T-helper 2 cell treated with Interferon-gamma antibody and Interleukin-4, amounts not matched to agents 5 μg/mL and 100 μg/mL, for 36 hours (primary cell): ENCODE results near the gene SDK2.

Experiments used
- DNase-seq: peaks from one replicate; pipeline ENCODE4 v3.0.0; 2021; ENCODE audit warnings: low spot score
- H3K27ac Mint-ChIP-seq: one replicate; pipeline ENCODE4 v1.8.0; 2021; ENCODE audit warnings: mild to moderate bottlenecking, mixed read lengths
- H3K27me3 Mint-ChIP-seq: one replicate; pipeline ENCODE4 v1.8.0; 2021; ENCODE audit warnings: low read depth, mixed read lengths
- H3K36me3 Mint-ChIP-seq: one replicate; pipeline ENCODE4 v1.8.0; 2021; ENCODE audit warnings: low read depth, mixed read lengths
- H3K4me1 Mint-ChIP-seq: one replicate; pipeline ENCODE4 v1.8.0; 2021; ENCODE audit warnings: low read depth, mixed read lengths
- H3K4me3 Mint-ChIP-seq: one replicate; pipeline ENCODE4 v1.8.0; 2022; ENCODE audit warnings: mild to moderate bottlenecking, moderate library complexity, mixed read lengths
- H3K9me3 Mint-ChIP-seq: one replicate; pipeline ENCODE4 v1.8.0; 2021; ENCODE audit warnings: mixed read lengths

Gene SDK2

DNA sequence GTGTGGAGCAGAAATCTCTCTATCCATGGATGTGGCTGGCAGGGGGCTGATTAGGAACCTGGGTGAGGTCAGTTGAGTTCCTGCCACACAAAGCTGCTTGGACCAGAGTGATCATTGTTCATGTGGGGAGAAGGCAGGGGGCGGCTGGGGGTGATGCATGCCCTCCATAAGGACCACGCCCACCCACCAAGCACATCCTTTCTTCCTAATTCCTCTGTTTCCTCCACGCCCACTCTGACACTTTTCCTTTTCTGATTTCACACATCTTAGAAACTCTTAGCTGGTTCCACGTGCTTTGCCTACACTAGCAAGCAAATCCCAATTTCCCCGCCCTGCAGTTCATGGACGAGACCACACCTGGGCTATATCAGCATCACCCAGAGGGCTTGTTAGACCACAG, 108.5 kb downstream of the SDK2 start:
- no peaks in the 10 kb centered on the region for H3K36me3 Mint-ChIP-seq
- no peaks in the 10 kb centered on the region for H3K9me3 Mint-ChIP-seq
- H3K27me3 Mint-ChIP-seq, result no peaks in the 10 kb centered on the region
- no peaks in the 10 kb centered on the region for H3K4me1 Mint-ChIP-seq
- DNase-seq, result no peak
- no peak overlapping the region for H3K4me3 Mint-ChIP-seq
- H3K27ac Mint-ChIP-seq, result no peak overlapping the region

- Mint-ChIP-seq H3K36me3 (no peaks in the 10 kb centered on the region), H3K4me3 (no peak overlapping the region), H3K27me3 (no peaks in the 10 kb centered on the region), H3K27ac (no peak overlapping the region), H3K9me3 (no peaks in the 10 kb centered on the region), H3K4me1 (no peaks in the 10 kb centered on the region)
- no peak for DNase-seq
Observed at GRCh38 chr17:73534209-73534909, 109.9 kb downstream of the SDK2 start.

DNA sequence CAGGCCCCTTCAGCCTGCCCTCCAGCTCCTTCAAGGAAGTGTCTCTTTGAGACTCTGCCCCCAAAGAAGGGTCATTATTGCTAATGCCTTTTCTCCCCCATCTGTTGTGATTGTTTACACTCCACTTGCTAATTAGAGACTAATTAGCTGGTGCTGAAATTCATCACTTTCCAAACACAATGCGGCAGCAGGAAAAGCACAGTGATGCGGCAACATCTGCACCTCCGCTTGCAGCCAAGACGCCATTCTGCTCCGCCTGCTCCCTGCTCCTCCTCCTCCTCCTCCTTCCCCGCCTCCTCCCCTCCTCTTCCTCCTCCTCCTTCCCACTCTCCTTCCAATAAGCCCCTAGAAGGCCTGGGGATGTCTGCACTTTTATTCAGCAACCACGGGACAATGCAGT, 110.5 kb downstream of the SDK2 start:
- no peak overlapping the region for H3K27ac Mint-ChIP-seq
- no peak for DNase-seq
- no peaks in the 10 kb centered on the region for H3K9me3 Mint-ChIP-seq
- H3K27me3 Mint-ChIP-seq, result no peaks in the 10 kb centered on the region
- H3K4me3 Mint-ChIP-seq, result no peak overlapping the region
- H3K4me1 Mint-ChIP-seq, result no peaks in the 10 kb centered on the region
- no peaks in the 10 kb centered on the region for H3K36me3 Mint-ChIP-seq

GRCh38 chr17:73533127-73533526, 111.1 kb downstream of the SDK2 start:
- Mint-ChIP-seq H3K27me3 (no peaks in the 10 kb centered on the region), H3K4me3 (no peak overlapping the region), H3K27ac (no peak overlapping the region), H3K4me1 (no peaks in the 10 kb centered on the region), H3K36me3 (no peaks in the 10 kb centered on the region), H3K9me3 (no peaks in the 10 kb centered on the region)
- DNase-seq, result no peak

DNA sequence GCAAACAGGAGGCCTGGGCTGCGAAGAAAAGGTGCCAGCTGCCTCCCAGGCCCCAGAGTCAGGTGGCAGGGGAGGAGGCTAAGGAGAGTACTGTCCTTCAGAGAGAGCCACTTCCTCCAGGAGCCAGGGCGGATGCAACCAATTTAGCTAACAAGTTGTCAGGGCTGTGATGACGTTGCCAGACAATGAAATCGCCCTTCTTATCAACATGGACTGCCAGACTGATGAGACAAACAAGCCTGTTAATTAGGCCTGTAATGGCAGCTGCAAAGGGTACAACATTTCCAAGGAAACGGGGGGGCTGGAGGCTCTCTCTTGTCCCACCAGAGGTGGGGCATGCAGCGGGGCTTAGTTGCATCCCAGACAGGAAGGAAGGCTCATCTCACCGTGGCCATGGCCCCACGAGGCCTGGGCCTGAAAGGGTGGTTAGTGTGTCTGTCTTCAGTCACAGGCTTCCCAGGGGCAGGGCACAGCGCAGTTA, 111.8 kb downstream of the SDK2 start:
- Mint-ChIP-seq H3K27ac (no peak overlapping the region), H3K27me3 (no peaks in the 10 kb centered on the region), H3K36me3 (no peaks in the 10 kb centered on the region), H3K4me3 (no peak overlapping the region), H3K9me3 (no peaks in the 10 kb centered on the region), H3K4me1 (no peaks in the 10 kb centered on the region)
- no peak for DNase-seq

DNA sequence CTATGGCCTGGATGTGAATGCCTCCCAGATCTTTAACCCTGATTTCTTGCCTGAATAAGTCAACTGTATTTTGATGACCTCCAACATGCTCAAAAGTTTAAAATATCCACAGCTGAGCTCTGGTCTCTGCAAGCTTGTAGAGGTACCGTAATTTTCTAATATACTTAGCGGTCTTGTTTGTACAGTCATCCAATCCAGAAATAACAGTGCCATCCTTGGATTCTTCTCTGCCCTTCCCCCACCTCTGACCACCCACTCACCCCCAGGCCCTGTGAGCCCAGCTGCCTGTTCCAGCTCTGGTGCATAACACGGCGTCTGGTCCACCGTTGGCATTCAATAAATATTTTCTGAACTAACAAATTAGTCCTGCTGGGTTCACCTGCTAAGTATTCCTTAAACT, 113.1 kb downstream of the SDK2 start:
- no peak overlapping the region for H3K27ac Mint-ChIP-seq
- no peaks in the 10 kb centered on the region for H3K36me3 Mint-ChIP-seq
- no peaks in the 10 kb centered on the region for H3K27me3 Mint-ChIP-seq
- no peak for DNase-seq
- H3K4me3 Mint-ChIP-seq, result no peak overlapping the region
- no peaks in the 10 kb centered on the region for H3K4me1 Mint-ChIP-seq
- H3K9me3 Mint-ChIP-seq, result no peaks in the 10 kb centered on the region

DNA sequence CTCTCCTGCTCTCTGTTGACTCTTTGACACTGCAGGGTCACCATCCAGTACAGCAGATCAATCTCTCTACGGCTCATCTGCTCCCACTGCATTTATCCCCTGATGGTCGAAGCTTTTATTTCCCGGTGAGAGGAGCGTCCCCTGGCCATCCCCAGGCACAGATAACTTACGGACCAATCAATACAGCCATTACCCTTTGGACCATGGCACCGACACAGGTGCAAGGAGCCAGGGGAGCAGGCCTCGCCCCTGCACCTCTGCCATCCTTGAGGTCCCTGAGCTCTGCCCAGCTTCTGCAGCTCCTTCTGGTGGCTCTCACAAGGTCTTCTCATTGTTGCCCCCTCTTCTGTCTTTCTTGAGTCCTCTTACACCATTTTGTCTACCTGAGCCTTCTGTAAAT, 115.6 kb downstream of the SDK2 start:
- H3K4me1 Mint-ChIP-seq, result no peaks in the 10 kb centered on the region
- no peaks in the 10 kb centered on the region for H3K36me3 Mint-ChIP-seq
- H3K27ac Mint-ChIP-seq, result no peak overlapping the region
- no peak for DNase-seq
- H3K27me3 Mint-ChIP-seq, result no peaks in the 10 kb centered on the region
- no peaks in the 10 kb centered on the region for H3K9me3 Mint-ChIP-seq
- no peak overlapping the region for H3K4me3 Mint-ChIP-seq

- Mint-ChIP-seq H3K9me3 (no peaks in the 10 kb centered on the region), H3K27me3 (no peaks in the 10 kb centered on the region), H3K27ac (no peak overlapping the region), H3K36me3 (no peaks in the 10 kb centered on the region), H3K4me3 (no peak overlapping the region), H3K4me1 (no peaks in the 10 kb centered on the region)
- DNase-seq, result no peak
Observed at GRCh38 chr17:73526952-73527351, 117.3 kb downstream of the SDK2 start.

DNA sequence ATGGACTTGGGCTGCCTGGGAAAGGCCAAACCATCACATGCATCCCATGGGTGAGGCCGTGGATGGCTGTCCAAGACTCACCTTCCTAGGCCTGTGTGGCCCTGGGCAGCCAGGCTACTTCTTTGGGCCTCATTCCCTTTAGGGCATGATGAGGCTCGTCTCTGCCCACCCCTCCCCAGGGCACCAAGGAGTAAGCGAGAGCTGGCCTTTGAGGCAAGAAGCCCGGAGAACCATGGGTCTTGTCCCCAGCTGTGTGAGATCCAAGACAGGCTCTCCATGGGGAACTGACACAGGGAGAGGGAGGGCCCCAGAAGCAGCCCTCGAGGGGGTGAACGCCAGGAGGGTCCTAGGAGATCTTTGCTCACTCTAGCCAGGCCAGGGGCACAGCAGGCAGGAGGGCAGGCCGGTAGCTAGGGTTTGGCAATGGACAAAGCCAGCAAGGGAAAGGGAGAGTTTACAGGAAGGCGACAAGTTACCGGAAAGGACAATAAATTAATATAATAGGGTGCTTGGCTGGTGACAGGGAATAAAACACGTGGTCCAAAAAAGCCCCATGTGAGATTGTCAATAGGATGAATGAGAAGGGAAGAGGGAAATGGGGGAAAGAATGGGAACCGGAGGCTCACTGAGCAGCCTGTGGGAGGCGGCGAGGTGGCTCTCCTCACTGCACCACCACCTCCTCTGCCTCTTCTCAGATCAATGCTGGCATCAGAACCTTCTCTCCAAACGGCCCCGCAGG, 119.1 kb downstream of the SDK2 start:
- no peaks in the 10 kb centered on the region for H3K27me3 Mint-ChIP-seq
- H3K4me1 Mint-ChIP-seq, result no peaks in the 10 kb centered on the region
- no peak overlapping the region for H3K27ac Mint-ChIP-seq
- H3K36me3 Mint-ChIP-seq, result no peaks in the 10 kb centered on the region
- no peaks in the 10 kb centered on the region for H3K9me3 Mint-ChIP-seq
- no peak overlapping the region for H3K4me3 Mint-ChIP-seq
- DNase-seq, result no peak

DNA sequence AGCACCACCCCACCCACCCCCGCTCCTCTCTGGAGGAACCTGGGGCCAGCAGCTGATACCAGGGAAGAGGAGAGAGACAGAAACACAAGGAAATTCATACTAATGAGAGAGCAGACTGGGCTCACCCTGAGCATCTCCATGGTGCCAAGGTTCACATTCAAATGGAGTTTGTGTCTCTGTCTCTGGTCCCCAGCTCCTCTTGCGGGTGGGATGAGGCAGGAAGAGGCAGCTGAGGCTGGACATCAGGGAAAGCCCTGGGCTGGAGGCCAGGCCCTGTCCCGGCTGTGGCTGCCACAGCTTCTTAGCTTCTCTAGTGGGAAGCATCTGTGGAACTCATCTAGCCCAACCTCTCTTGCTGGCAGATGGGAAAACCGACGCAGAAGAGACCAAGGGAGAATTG, 121.5 kb downstream of the SDK2 start:
- H3K4me3 Mint-ChIP-seq, result no peak overlapping the region
- no peaks in the 10 kb centered on the region for H3K9me3 Mint-ChIP-seq
- no peaks in the 10 kb centered on the region for H3K36me3 Mint-ChIP-seq
- no peaks in the 10 kb centered on the region for H3K4me1 Mint-ChIP-seq
- H3K27me3 Mint-ChIP-seq, result no peaks in the 10 kb centered on the region
- no peak for DNase-seq
- H3K27ac Mint-ChIP-seq, result no peak overlapping the region

GRCh38 chr17:73522107-73522506, 122.1 kb downstream of the SDK2 start:
- no peaks in the 10 kb centered on the region for H3K36me3 Mint-ChIP-seq
- no peak overlapping the region for H3K27ac Mint-ChIP-seq
- no peaks in the 10 kb centered on the region for H3K4me1 Mint-ChIP-seq
- H3K4me3 Mint-ChIP-seq, result no peak overlapping the region
- no peaks in the 10 kb centered on the region for H3K27me3 Mint-ChIP-seq
- no peak for DNase-seq
- no peaks in the 10 kb centered on the region for H3K9me3 Mint-ChIP-seq

DNA sequence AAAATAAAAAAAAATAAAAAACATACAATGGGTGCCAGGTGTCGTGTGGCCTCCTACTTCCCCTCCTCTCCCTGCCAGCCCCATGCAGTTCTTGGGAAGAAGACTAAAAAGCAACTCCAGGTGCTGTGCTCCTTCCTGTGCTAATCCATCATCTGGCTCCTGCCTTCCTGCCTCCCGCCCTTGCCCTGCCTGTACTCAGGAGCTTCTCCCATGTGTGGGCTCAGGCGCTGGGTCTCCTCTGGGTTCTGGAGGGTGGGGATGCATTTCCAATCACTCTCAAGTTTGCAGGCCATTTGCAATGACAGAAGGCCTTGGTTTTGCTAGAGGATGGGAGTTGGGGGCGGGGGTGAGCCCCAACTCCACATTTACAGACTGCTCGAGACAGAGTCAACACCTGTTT, 122.9 kb downstream of the SDK2 start:
- no peak overlapping the region for H3K27ac Mint-ChIP-seq
- DNase-seq, result no peak
- H3K27me3 Mint-ChIP-seq, result no peaks in the 10 kb centered on the region
- no peak overlapping the region for H3K4me3 Mint-ChIP-seq
- H3K36me3 Mint-ChIP-seq, result no peaks in the 10 kb centered on the region
- no peaks in the 10 kb centered on the region for H3K4me1 Mint-ChIP-seq
- H3K9me3 Mint-ChIP-seq, result no peaks in the 10 kb centered on the region

DNA sequence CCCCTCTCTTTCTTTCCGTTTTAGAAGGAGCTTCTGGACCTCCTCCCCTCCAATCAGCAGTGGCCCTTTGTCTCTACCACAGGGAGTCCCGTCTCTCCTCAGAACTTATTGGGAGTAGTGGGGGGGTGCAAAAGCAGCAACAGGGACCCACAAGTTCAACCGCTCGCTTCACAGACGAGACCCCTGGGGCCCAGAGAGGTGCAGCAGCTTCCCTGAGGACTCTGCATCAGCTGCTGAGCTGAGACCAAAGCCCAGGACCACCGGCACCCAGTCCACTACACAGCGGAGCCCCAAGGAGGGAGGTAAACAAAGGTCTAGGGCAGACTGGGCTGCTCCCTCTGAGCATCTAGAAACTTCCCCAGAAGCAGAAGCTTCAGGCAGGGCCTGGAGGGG, 123.9 kb downstream of the SDK2 start:
- no peak overlapping the region for H3K4me3 Mint-ChIP-seq
- H3K36me3 Mint-ChIP-seq, result no peaks in the 10 kb centered on the region
- DNase-seq, result no peak
- H3K27ac Mint-ChIP-seq, result no peak overlapping the region
- H3K4me1 Mint-ChIP-seq, result no peaks in the 10 kb centered on the region
- no peaks in the 10 kb centered on the region for H3K27me3 Mint-ChIP-seq
- H3K9me3 Mint-ChIP-seq, result no peaks in the 10 kb centered on the region

DNA sequence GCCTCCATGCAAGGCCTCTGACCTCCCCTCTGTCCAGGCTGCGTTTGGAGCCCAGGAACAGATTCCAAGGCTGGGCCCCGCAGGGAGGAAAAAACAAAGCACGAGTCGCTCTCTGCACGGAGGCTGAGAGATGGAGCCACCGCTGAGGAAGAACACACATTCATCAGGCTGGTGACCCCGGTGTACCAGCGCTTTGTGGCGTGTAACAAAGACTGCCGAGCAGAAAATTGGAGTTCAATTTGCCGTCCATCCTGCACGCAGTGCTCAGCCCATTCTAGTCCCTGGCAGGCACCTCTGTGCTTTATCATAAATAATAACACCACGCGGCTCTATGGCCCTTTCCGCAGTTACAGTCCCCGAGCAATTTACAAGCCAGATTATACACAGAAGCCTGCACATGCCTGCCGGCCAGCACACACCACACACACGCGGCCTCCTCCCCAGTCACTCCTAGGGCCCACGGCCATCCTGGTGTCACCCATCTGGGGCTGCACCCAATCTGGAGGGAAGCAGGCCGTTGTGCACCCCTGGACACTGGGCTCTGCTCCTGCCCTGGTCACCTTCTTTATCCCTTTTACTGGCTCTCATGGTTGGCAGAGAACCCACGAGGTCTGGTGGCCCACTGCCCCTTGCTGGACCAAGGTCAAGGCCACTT, 124.4 kb downstream of the SDK2 start:
- no peak for DNase-seq
- no peak overlapping the region for H3K27ac Mint-ChIP-seq
- no peaks in the 10 kb centered on the region for H3K4me1 Mint-ChIP-seq
- no peaks in the 10 kb centered on the region for H3K9me3 Mint-ChIP-seq
- no peak overlapping the region for H3K4me3 Mint-ChIP-seq
- H3K27me3 Mint-ChIP-seq, result no peaks in the 10 kb centered on the region
- H3K36me3 Mint-ChIP-seq, result no peaks in the 10 kb centered on the region
